OCI-LY1 (cell line): ENCODE results near the gene RNF214.

Source experiments
- H2AFZ ChIP-seq: fragments of 200-600 bp; sonication (generic), shearing (Covaris generic); 2 replicates; pipeline ENCODE4 v1.6.0; 2014; ENCODE audit warnings: antibody characterized with exemption, mild to moderate bottlenecking, low read length
- H3F3A ChIP-seq: fragments of 200-600 bp; sonication (generic), shearing (Covaris generic); 2 replicates; pipeline ENCODE4 v1.6.0; 2014; ENCODE audit warnings: mild to moderate bottlenecking, antibody characterized with exemption, low read length, moderate library complexity; ENCODE audit not compliant: insufficient read depth
- H3K27ac ChIP-seq: fragments of 200-600 bp; sonication (generic); 2 replicates; pipeline ENCODE4 v1.5.1; 2014; ENCODE audit warnings: low read length, mixed run types, mild to moderate bottlenecking, low read depth; ENCODE audit not compliant: poor library complexity, severe bottlenecking
- H3K27me3 ChIP-seq: fragments of 200-600 bp; sonication (generic); 2 replicates; pipeline ENCODE4 v1.6.0; 2014; ENCODE audit warnings: antibody characterized with exemption, mild to moderate bottlenecking, low read length, moderate library complexity; ENCODE audit not compliant: insufficient read depth
- H3K36me3 ChIP-seq: fragments of 200-600 bp; sonication (generic); 2 replicates; pipeline ENCODE4 v1.6.1; 2014; ENCODE audit warnings: mild to moderate bottlenecking, antibody characterized with exemption, low read length, moderate library complexity, mixed read lengths; ENCODE audit not compliant: insufficient read depth
- H3K4me1 ChIP-seq: fragments of 200-600 bp; sonication (generic); 2 replicates; pipeline ENCODE4 v1.5.1; 2014; ENCODE audit warnings: mild to moderate bottlenecking, low read length, moderate library complexity; ENCODE audit not compliant: insufficient read depth, severe bottlenecking
- H3K4me2 ChIP-seq: fragments of 200-600 bp; sonication (generic), shearing (Covaris generic); 2 replicates; pipeline ENCODE4 v1.6.1; 2014; ENCODE audit warnings: low read length
- H3K4me3 ChIP-seq: fragments of 200-600 bp; sonication (generic); 2 replicates; pipeline ENCODE4 v1.5.1; 2014; ENCODE audit warnings: low read length, low read depth, mild to moderate bottlenecking, mixed read lengths; ENCODE audit not compliant: poor library complexity, severe bottlenecking
- H3K79me2 ChIP-seq: fragments of 200-600 bp; shearing (Covaris generic); 2 replicates; pipeline ENCODE4 v1.6.1; 2016; ENCODE audit warnings: mixed run types, low read length, mixed read lengths; ENCODE audit not compliant: insufficient read depth
- H3K9ac ChIP-seq: fragments of 200-600 bp; sonication (generic), shearing (Covaris generic); 2 replicates; pipeline ENCODE4 v1.6.1; 2014; ENCODE audit warnings: mild to moderate bottlenecking, low read length, mixed read lengths
- H3K9me2 ChIP-seq: fragments of 200-600 bp; sonication (generic), shearing (Covaris generic); 2 replicates; pipeline ENCODE4 v1.6.1; 2014; ENCODE audit warnings: low read depth, mild to moderate bottlenecking, low read length, mixed read lengths
- H3K9me3 ChIP-seq: fragments of 200-600 bp; shearing (Covaris generic); 2 replicates; pipeline ENCODE4 v1.6.1; 2014; ENCODE audit warnings: low read length, mixed read lengths
- H4K20me1 ChIP-seq: fragments of 200-600 bp; sonication (generic), shearing (Covaris generic); 2 replicates; pipeline ENCODE4 v1.6.0; 2016; ENCODE audit warnings: mild to moderate bottlenecking, low read length; ENCODE audit not compliant: insufficient read depth
- CTCF ChIP-seq: fragments of 200-600 bp; sonication (generic), shearing (Covaris generic); IDR thresholded peaks from 2 replicates; pipeline ENCODE4 v1.5.1; 2017; ENCODE audit warnings: mild to moderate bottlenecking, antibody characterized with exemption, low read length, moderate library complexity, mixed read lengths
- EZH2 ChIP-seq: fragments of 200-600 bp; sonication (generic), shearing (Covaris generic); IDR thresholded peaks from 2 replicates; pipeline ENCODE4 v1.8.0; 2017; ENCODE audit warnings: borderline replicate concordance, mixed run types, mild to moderate bottlenecking, antibody characterized with exemption, low read length, moderate library complexity, mixed read lengths

The RNF214 gene

GRCh38 chr11:117199916-117200812, 32.3 kb upstream of the RNF214 start:
- Histone ChIP-seq H3K27ac (no peak overlapping the region), H3K9me3 (no peaks in the 10 kb centered on the region), H3K4me1 (no peaks in the 10 kb centered on the region), H3K9me2 (no peaks in the 10 kb centered on the region), H4K20me1 (no peaks in the 10 kb centered on the region), H3K9ac (no peak overlapping the region), H3K27me3 (no peaks in the 10 kb centered on the region), H3F3A (no peaks in the 10 kb centered on the region), H2AFZ (no peak overlapping the region), H3K4me2 (no peak overlapping the region), H3K4me3 (no peak overlapping the region), H3K36me3 (no peaks in the 10 kb centered on the region; the same call in 1 of the 2 replicates), H3K79me2 (no peaks in the 10 kb centered on the region)
- TF ChIP-seq CTCF (no peak), EZH2 (no peak)

GRCh38 chr11:117200813-117201657, 31.4 kb upstream of the RNF214 start:
- no peak overlapping the region for H3K27ac ChIP-seq

More at GRCh38 chr11:117200813-117201657, 31.4 kb upstream of the RNF214 start:
- Histone ChIP-seq H3F3A (no peaks in the 10 kb centered on the region), H3K27me3 (no peaks in the 10 kb centered on the region), H3K79me2 (no peaks in the 10 kb centered on the region), H3K36me3 (no peaks in the 10 kb centered on the region; the same call in 1 of the 2 replicates), H3K4me2 (no peak overlapping the region), H3K9me2 (no peaks in the 10 kb centered on the region), H3K9me3 (no peaks in the 10 kb centered on the region), H3K4me3 (no peak overlapping the region), H3K4me1 (no peaks in the 10 kb centered on the region), H4K20me1 (no peaks in the 10 kb centered on the region), H2AFZ (no peak overlapping the region), H3K9ac (no peak overlapping the region)
- TF ChIP-seq CTCF (no peak), EZH2 (no peak)
